ENCODE results near the gene STK38L.

DNA sequence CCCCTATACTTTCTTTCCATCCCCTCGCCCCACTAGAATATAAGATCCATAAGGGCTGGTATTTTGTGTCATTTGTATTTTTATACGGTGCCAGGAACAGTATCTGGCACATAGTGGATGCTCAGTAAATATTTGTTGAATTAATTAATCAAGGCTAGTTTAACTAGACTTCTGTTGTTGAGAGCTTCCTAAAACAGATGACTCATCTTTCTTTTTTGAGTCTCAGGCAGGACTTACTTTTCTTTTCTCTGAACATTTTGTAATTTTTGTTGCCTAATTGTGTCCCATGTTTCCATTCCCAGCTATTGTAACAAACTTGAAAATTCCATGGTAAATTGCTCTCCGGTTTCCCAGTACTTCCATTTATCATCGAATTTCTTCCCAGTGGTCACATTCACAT lies 16.7 kb downstream of the STK38L start:
- TF ChIP-seq, protein P1, sequence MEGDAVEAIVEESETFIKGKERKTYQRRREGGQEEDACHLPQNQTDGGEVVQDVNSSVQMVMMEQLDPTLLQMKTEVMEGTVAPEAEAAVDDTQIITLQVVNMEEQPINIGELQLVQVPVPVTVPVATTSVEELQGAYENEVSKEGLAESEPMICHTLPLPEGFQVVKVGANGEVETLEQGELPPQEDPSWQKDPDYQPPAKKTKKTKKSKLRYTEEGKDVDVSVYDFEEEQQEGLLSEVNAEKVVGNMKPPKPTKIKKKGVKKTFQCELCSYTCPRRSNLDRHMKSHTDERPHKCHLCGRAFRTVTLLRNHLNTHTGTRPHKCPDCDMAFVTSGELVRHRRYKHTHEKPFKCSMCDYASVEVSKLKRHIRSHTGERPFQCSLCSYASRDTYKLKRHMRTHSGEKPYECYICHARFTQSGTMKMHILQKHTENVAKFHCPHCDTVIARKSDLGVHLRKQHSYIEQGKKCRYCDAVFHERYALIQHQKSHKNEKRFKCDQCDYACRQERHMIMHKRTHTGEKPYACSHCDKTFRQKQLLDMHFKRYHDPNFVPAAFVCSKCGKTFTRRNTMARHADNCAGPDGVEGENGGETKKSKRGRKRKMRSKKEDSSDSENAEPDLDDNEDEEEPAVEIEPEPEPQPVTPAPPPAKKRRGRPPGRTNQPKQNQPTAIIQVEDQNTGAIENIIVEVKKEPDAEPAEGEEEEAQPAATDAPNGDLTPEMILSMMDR (IDR thresholded peaks at IDR 0.05) = no peak
- no peak for TF ChIP-seq POLR2A (IDR thresholded peaks at IDR 0.05)
